Measurements from ENCODE around the gene AGTRAP.

DNA sequence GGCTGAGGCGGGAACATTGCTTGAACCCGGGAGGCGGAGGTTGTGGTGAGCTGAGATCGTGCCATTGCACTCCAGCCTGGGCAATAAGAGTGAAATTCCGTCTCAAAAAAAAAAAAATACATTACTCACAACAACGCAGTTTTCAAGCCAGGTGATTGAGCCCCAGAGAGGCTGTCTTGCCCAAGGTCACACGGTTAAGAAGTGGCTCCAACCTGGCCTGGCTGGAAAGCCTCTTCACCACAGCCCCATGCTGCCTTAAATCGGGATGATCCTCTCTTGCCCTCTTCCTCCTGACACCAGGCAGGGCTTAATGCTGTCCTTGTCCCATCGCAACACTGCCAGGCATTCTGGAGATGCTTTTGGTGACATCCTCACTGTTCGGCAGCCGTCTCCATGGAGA, 22.8 kb upstream of the AGTRAP start:
- TF ChIP-seq POLR2A (IDR thresholded peaks at IDR 0.05; ENCODE audit: low read depth, low read length) = no peak
- TF ChIP-seq, protein P1, sequence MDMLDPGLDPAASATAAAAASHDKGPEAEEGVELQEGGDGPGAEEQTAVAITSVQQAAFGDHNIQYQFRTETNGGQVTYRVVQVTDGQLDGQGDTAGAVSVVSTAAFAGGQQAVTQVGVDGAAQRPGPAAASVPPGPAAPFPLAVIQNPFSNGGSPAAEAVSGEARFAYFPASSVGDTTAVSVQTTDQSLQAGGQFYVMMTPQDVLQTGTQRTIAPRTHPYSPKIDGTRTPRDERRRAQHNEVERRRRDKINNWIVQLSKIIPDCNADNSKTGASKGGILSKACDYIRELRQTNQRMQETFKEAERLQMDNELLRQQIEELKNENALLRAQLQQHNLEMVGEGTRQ (IDR thresholded peaks at IDR 0.05; ENCODE audit: low read depth, low read length) = no peak
- TF ChIP-seq CEBPB (IDR thresholded peaks at IDR 0.05; ENCODE audit: low read depth, low read length) = no peak
- TF ChIP-seq, protein P2, sequence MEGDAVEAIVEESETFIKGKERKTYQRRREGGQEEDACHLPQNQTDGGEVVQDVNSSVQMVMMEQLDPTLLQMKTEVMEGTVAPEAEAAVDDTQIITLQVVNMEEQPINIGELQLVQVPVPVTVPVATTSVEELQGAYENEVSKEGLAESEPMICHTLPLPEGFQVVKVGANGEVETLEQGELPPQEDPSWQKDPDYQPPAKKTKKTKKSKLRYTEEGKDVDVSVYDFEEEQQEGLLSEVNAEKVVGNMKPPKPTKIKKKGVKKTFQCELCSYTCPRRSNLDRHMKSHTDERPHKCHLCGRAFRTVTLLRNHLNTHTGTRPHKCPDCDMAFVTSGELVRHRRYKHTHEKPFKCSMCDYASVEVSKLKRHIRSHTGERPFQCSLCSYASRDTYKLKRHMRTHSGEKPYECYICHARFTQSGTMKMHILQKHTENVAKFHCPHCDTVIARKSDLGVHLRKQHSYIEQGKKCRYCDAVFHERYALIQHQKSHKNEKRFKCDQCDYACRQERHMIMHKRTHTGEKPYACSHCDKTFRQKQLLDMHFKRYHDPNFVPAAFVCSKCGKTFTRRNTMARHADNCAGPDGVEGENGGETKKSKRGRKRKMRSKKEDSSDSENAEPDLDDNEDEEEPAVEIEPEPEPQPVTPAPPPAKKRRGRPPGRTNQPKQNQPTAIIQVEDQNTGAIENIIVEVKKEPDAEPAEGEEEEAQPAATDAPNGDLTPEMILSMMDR (conservative IDR thresholded peaks at IDR 0.05; ENCODE audit: low read depth, low read length) = no peak
- TF ChIP-seq MXI1 (IDR thresholded peaks at IDR 0.05; ENCODE audit: borderline replicate concordance, low read depth, low read length) = no peak
- no peak for TF ChIP-seq SMC3 (IDR thresholded peaks at IDR 0.05; ENCODE audit: low read depth, low read length)
- no peak for TF ChIP-seq RCOR1 (IDR thresholded peaks at IDR 0.05; ENCODE audit: insufficient replicate concordance, low read length)
- no peak for TF ChIP-seq NFE2L2 (IDR thresholded peaks at IDR 0.05; ENCODE audit: low read depth, low read length)
- no peak for TF ChIP-seq BHLHE40 (IDR thresholded peaks at IDR 0.05; ENCODE audit: low read depth, low read length)
- TF ChIP-seq RAD21 (IDR thresholded peaks at IDR 0.05; ENCODE audit: low read length) = no peak
- no peak for TF ChIP-seq FOS (IDR thresholded peaks at IDR 0.05; ENCODE audit: low read depth, low read length)
- TF ChIP-seq MAZ (IDR thresholded peaks at IDR 0.05; ENCODE audit: borderline replicate concordance, low read depth, low read length) = no peak
- TF ChIP-seq, protein P3, sequence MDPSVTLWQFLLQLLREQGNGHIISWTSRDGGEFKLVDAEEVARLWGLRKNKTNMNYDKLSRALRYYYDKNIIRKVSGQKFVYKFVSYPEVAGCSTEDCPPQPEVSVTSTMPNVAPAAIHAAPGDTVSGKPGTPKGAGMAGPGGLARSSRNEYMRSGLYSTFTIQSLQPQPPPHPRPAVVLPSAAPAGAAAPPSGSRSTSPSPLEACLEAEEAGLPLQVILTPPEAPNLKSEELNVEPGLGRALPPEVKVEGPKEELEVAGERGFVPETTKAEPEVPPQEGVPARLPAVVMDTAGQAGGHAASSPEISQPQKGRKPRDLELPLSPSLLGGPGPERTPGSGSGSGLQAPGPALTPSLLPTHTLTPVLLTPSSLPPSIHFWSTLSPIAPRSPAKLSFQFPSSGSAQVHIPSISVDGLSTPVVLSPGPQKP (IDR thresholded peaks at IDR 0.05; ENCODE audit: borderline replicate concordance, low read depth, low read length) = no peak

All from IMR-90 (cell line).